Activated CD8-positive, alpha-beta T cell treated with anti-CD3 and anti-CD28 coated beads for 36 hours (primary cell): ENCODE data around the gene TCAIM. TPM values are rescaled to one million over a fixed set of nuclear protein-coding genes. Genes with fewer than 3 reads are reported as not detected.

Source experiments
- ATAC-seq: fragments of 200-7000 bp; cut with Tn5 transposase; one replicate; pipeline ENCODE4 v1.10.0; 2021; ENCODE audit warnings: mild to moderate bottlenecking, moderate library complexity
- CTCF ChIA-PET: fragments of 350-600 bp; sonication (Branson Sonifier 250); formaldehyde crosslinking; loops from one replicate; lab custom pipeline; 2021; ENCODE audit warnings: antibody characterized with exemption; lab: Charles Lee
- POLR2A ChIA-PET: fragments of 350-600 bp; sonication (Branson Sonifier 250); formaldehyde crosslinking; loops from one replicate; lab custom pipeline; 2021; ENCODE audit warnings: antibody characterized with exemption; lab: Charles Lee
- DNase-seq: peaks from one replicate; pipeline ENCODE4 v3.0.0-alpha.2; 2020
- H3K27ac Mint-ChIP-seq: one replicate; pipeline ENCODE4 v1.8.0; 2021; ENCODE audit warnings: mild to moderate bottlenecking, mixed read lengths
- H3K27me3 Mint-ChIP-seq: one replicate; pipeline ENCODE4 v1.8.0; 2021; ENCODE audit warnings: mixed read lengths
- H3K36me3 Mint-ChIP-seq: one replicate; pipeline ENCODE4 v1.8.0; 2021; ENCODE audit warnings: low read depth, mixed read lengths
- H3K4me1 Mint-ChIP-seq: one replicate; pipeline ENCODE4 v1.8.0; 2021; ENCODE audit warnings: low read depth, mixed read lengths
- H3K4me3 Mint-ChIP-seq: one replicate; pipeline ENCODE4 v1.8.0; 2021; ENCODE audit warnings: mild to moderate bottlenecking, moderate library complexity, mixed read lengths
- H3K9me3 Mint-ChIP-seq: one replicate; pipeline ENCODE4 v1.8.0; 2021; ENCODE audit warnings: mixed read lengths
- CTCF ChIP-seq: fragments of 200-600 bp; IDR thresholded peaks from one replicate; pipeline ENCODE4 v1.8.0; 2022; ENCODE audit warnings: antibody characterized with exemption, mild to moderate bottlenecking
- intact Hi-C: fragments of 100-400 bp; cut with micrococcal nuclease; formaldehyde crosslinking; loops from one replicate; pipeline ENCODE4 v1.10.0; 2022
- total RNA-seq, 2 experiments: library from RNA; stranded (reverse); gene quantifications; one replicate each; pipeline ENCODE4 v1.2.3, GENCODE V29; 2021

Gene TCAIM
- total RNA-seq, 2 experiments from 2014 or later: 14.3 to 15.1 TPM

GRCh38 chr3:44445786-44446185 lies 107.2 kb downstream of the TCAIM start:
- DNase-seq: no peak
- no peak overlapping the region for H3K27ac Mint-ChIP-seq
- no peak overlapping the region for H3K4me3 Mint-ChIP-seq
- H3K36me3 Mint-ChIP-seq: peaks cover 70% of the 10 kb centered on the region
- intact Hi-C loops: no loop called here
- ChIA-PET CTCF (no interaction called here), POLR2A (no interaction called here)
- peaks cover 22% of the 10 kb centered on the region for H3K4me1 Mint-ChIP-seq
- H3K27me3 Mint-ChIP-seq: no peaks in the 10 kb centered on the region
- H3K9me3 Mint-ChIP-seq: peaks cover 8% of the 10 kb centered on the region
- TF ChIP-seq CTCF: no peak
- ATAC-seq: no peak

GRCh38 chr3:44446929-44447328 lies 108.4 kb downstream of the TCAIM start:
- H3K27ac Mint-ChIP-seq: no peak overlapping the region
- peaks cover 8% of the 10 kb centered on the region for H3K9me3 Mint-ChIP-seq
- ChIA-PET CTCF (no interaction called here), POLR2A (no interaction called here)
- peaks cover 14% of the 10 kb centered on the region for H3K4me1 Mint-ChIP-seq
- ATAC-seq: no peak
- H3K27me3 Mint-ChIP-seq: no peaks in the 10 kb centered on the region
- peaks cover 71% of the 10 kb centered on the region for H3K36me3 Mint-ChIP-seq
- intact Hi-C loops: no loop called here
- no peak for DNase-seq
- no peak overlapping the region for H3K4me3 Mint-ChIP-seq
- no peak for TF ChIP-seq CTCF

GRCh38 chr3:44451441-44451840 lies 112.9 kb downstream of the TCAIM start:
- no peaks in the 10 kb centered on the region for H3K4me1 Mint-ChIP-seq
- no peak for ATAC-seq
- no peak overlapping the region for H3K4me3 Mint-ChIP-seq
- no peak for DNase-seq
- peaks cover 8% of the 10 kb centered on the region for H3K9me3 Mint-ChIP-seq
- H3K27ac Mint-ChIP-seq: no peak overlapping the region
- TF ChIP-seq CTCF: no peak
- ChIA-PET CTCF (no interaction called here), POLR2A (interaction anchor here (1.1 kb wide), 1 partner anchor 12 kb away, joined by 3 read pairs; no protein-coding TSS in a partner anchor)
- intact Hi-C loops: no loop called here
- no peaks in the 10 kb centered on the region for H3K27me3 Mint-ChIP-seq
- H3K36me3 Mint-ChIP-seq: peaks cover 64% of the 10 kb centered on the region

GRCh38 chr3:44454258-44454657 lies 115.7 kb downstream of the TCAIM start:
- no peak for TF ChIP-seq CTCF
- no peaks in the 10 kb centered on the region for H3K4me1 Mint-ChIP-seq
- ATAC-seq: no peak
- no peak overlapping the region for H3K27ac Mint-ChIP-seq
- H3K36me3 Mint-ChIP-seq: peaks cover 44% of the 10 kb centered on the region
- H3K27me3 Mint-ChIP-seq: no peaks in the 10 kb centered on the region
- no peak overlapping the region for H3K4me3 Mint-ChIP-seq
- ChIA-PET POLR2A (interaction anchor here (1.4 kb wide), 1 partner anchor 10 kb away, joined by 3 read pairs; no protein-coding TSS in a partner anchor), CTCF (interaction anchor here (0.9 kb wide), 1 partner anchor 24 kb away, joined by 3 read pairs; no protein-coding TSS in a partner anchor)
- no peaks in the 10 kb centered on the region for H3K9me3 Mint-ChIP-seq
- no peak for DNase-seq
- intact Hi-C loops: no loop called here

GRCh38 chr3:44455318-44455717 lies 116.8 kb downstream of the TCAIM start:
- CTCF ChIA-PET: interaction anchor here (1.5 kb wide), 1 partner anchor 11 kb away, joined by 5 read pairs; no protein-coding TSS in a partner anchor
- no peak overlapping the region for H3K4me3 Mint-ChIP-seq
- DNase-seq (no peak), ATAC-seq (no peak)
- peaks cover 46% of the 10 kb centered on the region for H3K36me3 Mint-ChIP-seq
- no peaks in the 10 kb centered on the region for H3K4me1 Mint-ChIP-seq
- no peak overlapping the region for H3K27ac Mint-ChIP-seq
- peaks cover 8% of the 10 kb centered on the region for H3K9me3 Mint-ChIP-seq
- TF ChIP-seq CTCF: no peak
- POLR2A ChIA-PET: interaction anchor here (0.7 to 1.4 kb wide), 2 partner anchors 9 to 13 kb away, joined by 3 read pairs; no protein-coding TSS in a partner anchor
- H3K27me3 Mint-ChIP-seq: no peaks in the 10 kb centered on the region
- intact Hi-C loops: no loop called here

Other genes starting within 250 kb of the TCAIM start
- gene TOPAZ1, start 96.9 kb upstream of the TCAIM start, total RNA-seq: not detected
- gene ZNF445, start 138.9 kb downstream of the TCAIM start, total RNA-seq: 10 to 100 TPM; 16.3 to 18.4 TPM
- gene ZKSCAN7, start 216.4 kb downstream of the TCAIM start, total RNA-seq: 1 to 10 TPM; 4.0 to 4.7 TPM
- 1 to 10 TPM; 1.0 to 1.2 TPM for gene ZNF660, start 246.2 kb downstream of the TCAIM start, total RNA-seq